ENCODE data around the gene KCNB1.

Gene KCNB1

DNA sequence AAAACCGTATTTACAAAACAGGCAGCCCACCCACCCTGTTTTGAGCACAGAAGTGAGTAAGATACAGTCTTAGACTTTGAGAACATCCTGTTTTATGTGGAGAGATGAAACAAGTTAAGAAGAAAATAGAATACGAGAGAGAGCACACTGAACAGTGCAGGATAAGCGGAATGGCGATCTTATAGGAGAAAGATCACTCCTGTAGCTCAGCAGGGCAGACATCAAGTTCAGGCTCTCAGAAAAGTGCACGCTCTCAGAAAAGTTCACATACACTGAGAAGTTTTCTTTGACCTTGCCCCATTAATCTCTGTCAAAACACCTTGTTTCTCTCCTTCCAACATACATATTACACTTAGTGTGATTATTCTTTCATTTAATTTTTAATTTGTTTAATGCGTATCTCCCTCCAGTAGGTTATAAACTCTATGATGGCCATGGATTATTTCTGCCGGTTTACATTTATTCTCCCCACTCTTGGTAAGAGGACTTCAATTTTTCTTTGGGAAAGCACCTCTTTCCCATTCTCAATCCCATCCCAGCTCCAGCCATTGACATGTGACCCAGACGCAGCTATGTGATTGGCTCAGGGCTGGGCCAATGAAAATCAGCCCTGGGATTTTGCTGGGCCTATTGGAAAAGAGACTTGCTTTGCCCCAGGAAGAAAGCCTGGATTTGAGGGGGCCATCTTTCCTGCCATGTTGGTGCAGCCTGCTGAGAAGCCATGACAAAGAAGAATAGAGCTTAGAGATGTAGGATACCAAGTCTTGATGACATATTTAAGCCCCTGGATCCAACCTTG lies 16.2 kb downstream of the KCNB1 start:
- no peak for DNase-seq

DNA sequence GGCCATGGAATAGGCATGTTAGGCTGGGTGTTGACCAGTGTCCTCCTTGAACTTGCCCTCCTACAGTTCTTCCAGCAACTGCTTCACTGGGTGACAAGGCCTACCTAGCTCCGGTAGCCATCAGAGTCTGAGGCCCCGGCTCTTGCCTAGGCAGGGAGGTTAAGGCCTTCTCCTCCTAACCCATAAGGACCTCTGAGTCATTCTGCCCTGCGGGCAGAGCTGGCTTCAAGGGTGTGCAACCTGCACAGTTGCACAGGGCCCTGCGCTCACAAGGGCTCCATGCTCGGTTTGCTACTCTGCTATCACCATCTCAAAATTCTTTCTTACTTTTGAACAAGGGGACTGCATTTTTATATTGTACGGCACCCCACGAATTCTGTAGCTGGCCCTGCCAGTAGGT lies 17.9 kb downstream of the KCNB1 start:
- no peak for DNase-seq

DNA sequence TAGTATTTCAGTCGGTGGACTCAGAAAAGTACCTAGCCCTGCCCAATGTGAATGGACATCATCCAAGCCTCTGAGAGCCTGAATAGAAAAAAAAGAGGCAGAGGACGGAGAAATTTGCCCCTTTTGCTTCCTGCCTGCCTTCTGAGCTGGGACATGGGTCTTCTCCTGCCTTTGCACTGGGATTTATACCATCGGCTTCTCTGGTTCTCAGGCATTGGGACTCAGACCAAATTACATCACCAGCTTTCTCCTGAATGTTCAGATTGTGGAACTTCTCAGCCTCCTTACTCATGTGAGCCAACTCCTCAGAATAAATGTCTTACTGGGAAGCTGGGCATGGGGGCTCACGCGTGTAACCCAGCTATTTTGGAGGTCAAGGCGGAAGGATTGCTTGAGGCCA lies 19.8 kb downstream of the KCNB1 start:
- no peak for DNase-seq

DNA sequence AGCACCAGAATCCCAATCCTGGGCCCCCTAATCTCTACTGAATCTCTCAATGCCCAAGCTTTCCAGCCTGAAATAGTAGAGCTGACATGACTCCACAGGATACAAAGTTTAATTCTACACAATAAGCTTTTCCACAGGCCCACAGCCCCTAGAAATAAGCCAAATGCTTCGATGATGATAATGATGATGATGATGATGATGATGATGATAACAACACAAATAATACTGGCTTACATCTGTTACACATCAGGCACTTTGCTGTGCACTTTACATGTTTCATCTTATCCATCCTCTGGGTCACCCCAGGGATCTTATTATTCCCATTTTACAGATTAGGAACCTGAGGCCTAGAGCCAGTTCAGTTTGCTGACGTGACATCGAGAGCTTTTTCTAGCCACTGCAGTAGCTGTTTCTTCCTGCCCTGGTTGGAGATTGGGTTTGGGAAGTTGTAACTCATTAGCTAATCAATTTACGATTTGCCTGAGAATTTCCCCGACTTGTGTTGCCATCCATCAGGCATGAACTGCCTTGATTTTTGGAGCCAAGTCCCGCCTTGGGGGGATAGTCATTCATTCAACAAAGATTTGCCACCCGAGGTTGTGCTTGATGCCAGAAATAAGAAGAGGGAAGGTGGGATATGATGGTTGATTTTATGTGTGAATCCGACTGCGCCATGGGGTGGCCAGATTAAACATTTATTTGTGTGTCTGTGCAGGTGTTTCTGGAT lies 20.4 kb downstream of the KCNB1 start:
- DNase-seq: no peak

DNA sequence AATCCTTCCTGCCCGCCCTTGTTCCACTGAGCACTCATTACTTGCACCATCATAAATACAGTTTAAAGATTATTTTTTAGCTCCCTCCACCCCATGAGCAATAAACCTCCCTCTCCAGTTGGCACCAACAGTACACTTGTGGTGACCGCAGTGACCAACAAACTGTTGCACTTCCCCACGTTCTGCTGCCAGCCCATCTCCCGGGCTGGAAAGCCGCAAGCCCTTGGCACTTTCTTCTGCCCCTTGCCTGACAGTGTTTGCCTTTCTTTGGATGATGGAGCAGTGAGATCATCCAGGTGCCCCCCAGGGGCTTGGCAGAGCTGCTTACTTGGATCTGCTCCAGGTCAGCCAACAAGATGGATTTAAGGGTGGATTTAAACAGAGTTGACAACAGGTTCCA lies 21.6 kb downstream of the KCNB1 start:
- DNase-seq: no peak

DNA sequence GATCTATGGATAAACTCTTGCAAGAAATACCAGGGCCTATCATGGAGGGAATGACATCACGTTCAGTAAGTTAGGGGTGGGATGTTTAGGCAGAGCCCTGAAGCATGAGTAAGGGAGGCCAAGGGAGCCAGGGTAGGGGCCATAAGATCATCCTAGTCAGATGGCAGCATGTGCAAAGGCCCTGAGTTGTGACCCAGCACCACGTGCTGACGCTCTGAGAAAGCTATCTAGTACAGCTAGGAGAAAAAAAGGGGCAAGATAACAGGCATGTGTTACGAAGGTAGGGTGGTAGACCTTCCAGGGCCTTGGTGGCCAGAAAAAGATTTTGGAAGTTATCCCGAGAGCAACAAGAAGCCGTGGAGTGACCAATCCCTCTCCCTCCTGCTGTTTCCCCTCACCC lies 22.3 kb downstream of the KCNB1 start:
- no peak for DNase-seq

- DNase-seq: no peak
These were observed 22.8 kb downstream of the KCNB1 start for GRCh38 chr20:49459684-49460083.

DNA sequence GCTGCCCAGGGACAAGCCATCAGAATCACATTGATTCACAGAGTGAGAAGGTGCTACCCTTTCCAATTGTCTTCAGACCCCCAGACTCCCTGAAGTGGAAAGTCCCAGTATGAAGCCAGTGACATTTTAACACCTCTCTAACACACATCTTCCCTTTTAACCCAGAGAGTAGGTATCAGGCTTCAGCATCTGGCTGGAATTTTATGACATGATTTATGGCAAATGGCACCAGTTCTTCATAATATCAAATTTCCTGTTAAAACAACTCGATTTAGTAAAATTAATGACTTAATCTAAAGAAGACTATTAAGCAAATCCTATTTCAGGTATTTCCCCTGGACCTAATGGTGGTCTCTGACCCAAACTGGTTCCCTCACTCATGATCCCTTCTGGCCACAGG lies 25.0 kb downstream of the KCNB1 start:
- DNase-seq: no peak

- DNase-seq: no peak
These were observed 25.8 kb downstream of the KCNB1 start for GRCh38 chr20:49456646-49457045.

DNA sequence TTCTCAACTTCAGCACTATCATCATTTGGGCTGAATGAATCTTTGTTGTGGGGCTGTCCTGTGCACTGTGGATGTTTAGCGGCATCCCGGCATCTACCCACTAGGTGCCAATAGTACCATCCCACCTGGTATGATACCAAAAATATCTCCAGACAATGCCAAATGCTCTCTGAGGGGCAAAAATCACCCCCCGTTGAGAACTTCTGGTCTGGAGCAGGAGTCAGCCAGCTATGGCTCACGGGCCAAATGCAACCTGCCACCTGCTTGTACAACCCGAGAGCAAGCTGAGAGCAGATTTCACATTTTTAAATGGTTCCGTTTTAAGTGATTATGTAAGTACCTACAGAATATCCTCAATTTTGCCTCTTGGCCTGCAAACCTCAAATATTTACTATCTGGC lies 26.8 kb downstream of the KCNB1 start:
- no peak for DNase-seq

DNA sequence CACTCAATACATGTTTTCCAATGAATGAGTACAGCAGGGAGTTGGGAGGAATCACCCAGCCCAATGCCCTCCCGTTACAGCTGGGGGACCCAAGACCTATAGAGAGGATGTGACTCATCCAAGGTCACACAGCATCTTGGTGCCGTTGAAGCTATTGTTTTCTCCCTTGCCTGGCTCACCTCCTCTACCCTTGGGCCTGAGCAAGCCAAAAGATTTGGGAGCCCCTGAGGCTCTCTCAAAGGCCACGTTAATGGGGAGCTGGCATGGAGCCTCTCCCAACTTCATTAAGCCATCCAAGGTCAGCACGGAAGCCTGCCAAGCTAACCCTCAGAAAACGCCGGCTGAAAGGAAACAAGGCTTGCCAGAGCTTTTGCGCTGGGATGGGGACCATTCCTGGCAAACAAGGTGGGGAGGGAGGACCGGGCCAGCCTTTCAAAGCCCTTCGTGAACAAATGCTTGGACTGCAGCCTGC lies 30.4 kb downstream of the KCNB1 start:
- DNase-seq: no peak

GRCh38 chr20:49450281-49450721 lies 32.2 kb downstream of the KCNB1 start:
- DNase-seq: no peak

DNA sequence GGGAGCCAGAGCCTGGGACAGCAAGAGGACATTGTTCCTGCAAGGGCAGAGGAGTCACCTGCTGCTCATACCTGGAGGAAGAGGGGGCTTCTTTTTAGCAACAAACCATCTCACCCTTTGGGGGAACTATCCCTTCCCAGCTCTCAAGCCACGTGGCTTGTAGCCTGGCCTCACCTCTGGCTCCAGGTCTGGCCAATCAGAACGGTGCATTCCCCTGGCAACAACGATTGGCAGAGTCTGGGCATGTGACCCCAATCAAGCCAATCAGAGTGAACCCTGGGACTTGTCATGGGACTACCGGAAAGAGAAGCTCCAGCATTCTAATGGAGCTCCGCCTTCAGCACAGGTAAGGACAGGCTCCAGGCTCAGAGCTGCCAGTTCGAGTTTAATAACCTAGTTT lies 33.6 kb downstream of the KCNB1 start:
- DNase-seq: no peak

DNA sequence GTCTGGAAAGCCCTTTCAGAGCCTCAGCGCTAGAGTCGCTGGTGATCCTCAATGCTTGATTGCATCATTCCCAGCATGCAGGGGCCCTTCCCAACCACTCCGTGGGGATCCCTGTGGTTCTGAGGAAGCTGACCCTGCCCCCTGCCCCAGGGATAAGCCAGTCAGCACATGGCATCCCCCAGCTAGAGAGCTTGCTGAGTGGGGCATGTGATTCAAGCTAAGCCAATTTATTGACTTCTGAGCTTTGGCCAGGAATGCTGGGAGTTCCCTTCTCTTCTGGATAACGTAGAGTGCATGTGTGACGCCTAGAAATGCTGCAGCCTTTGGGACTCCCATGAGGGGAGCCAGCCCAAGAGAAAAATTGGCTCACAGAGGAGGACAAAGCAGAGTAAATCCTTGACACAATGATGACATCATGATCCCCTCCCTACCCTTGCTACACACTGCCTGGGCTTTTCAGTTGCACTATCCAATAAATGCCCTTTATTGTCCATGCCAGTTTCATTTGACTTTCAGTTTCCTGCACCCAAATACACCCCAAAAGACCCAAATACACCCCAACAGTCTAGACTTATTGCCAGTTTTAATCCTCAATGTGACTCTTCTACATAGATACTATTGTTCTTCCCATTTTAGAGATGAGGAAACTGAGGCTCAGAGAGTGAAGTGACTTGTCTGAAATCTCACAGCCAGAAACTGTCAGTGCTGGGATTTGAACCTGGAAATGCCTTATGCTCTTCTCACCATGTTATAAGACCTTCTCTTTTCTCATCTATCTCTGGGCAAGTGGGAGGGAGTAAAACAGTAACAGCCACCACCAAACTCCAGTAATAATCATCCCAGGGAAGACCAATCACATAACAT lies 34.3 kb downstream of the KCNB1 start:
- DNase-seq: no peak

DNA sequence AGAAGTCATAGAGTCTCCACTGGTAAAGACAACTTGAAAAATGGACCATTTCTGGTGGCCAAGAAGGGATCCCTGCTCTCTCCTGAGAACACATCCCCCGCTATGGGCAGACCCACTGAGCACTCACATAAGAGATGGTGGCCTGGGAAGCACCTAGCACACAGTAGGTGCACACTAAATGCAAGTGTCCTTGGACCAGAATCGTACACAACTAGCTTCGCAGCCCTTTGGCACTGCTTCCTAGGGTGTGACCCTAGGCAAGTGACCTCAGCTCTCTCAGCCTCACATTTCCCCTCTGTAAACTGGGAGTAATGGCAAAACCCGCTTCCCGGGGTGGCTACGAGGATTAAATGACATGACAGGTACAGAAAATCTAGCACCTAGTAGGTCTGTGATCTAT lies 35.1 kb downstream of the KCNB1 start:
- no peak for DNase-seq

GRCh38 chr20:49446808-49447207 lies 35.7 kb downstream of the KCNB1 start:
- DNase-seq: no peak

DNA sequence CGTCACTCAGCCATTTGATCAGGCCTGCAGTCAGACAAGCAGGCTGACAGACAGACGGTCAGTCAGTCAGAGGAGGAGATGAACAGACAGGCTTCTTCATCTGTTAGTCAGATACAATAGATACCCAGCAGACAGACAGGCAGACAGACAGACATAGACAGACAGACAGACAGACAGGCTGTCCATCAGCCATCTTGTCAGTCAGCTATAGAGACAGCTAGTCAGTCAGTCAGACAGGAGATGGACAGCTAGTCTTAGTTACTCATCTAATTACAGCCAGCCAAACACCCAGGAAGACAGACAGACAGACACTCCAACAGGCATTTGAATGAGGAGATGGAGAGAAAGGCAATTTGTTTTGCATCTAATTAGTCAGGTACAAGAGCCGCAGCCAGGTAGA lies 36.4 kb downstream of the KCNB1 start:
- no peak for DNase-seq

- no peak for DNase-seq
These were observed 37.3 kb downstream of the KCNB1 start for GRCh38 chr20:49445176-49445575.

DNA sequence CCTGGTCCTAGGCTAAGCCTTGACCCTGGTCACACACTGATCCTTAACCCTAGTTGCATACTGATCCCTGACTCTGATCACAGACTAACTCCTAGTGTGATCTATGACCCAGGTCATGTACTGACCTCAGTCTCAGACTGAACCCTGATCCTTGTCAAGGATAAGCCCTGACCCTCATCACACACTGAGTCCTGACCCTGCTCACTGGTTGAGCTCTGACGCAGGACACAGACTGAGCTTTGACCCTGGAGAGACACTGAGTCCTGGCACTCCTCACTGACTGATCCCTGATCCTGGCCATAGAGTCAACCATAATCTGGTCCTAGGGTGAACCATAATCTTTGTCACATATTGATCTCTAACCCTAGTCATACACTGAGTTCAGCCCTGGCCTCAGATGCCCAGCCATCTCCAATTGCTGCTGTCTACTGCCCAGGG lies 37.9 kb downstream of the KCNB1 start:
- DNase-seq: no peak

DNA sequence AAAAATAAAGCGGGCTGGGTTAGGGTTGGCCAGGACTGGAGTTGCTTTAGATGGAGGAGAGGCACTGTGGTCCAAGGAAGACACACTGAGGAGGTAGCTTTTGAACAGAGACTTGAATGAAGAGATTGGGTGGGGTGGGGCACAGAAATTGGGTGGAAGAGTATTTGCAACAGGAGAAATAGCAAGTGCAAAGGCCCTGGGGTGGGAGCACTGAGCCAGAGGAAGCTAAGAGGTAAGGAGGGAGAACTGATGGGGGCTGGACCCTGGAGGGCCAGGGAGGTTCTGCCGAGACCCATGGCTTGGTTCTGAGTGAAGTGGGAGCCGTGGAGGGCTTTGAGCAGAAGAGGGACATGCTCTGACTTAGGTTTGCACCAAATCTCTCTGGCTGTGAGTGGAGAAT lies 45.4 kb downstream of the KCNB1 start:
- DNase-seq: no peak

- DNase-seq: no peak
These were observed 46.8 kb downstream of the KCNB1 start for GRCh38 chr20:49435639-49436038.

DNA sequence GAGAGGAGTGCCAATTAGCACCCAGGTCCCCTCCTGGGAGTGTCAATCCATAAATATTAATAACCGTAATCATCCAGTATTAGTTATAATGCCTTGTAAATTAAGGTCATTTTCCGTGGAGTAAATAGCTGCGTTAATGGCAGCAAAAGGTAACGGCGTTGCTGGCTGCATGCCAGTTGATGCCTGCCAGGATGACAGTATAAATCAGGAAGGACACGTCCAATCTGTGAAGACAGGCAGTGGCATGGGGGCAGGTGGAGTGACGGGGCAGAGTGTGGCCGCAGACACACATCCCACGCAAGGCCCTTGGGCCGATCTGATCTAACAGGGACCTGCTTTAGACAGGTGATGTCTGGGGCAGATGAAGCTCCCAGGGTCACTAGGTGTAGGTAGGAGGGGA lies 49.1 kb downstream of the KCNB1 start:
- no peak for DNase-seq

DNA sequence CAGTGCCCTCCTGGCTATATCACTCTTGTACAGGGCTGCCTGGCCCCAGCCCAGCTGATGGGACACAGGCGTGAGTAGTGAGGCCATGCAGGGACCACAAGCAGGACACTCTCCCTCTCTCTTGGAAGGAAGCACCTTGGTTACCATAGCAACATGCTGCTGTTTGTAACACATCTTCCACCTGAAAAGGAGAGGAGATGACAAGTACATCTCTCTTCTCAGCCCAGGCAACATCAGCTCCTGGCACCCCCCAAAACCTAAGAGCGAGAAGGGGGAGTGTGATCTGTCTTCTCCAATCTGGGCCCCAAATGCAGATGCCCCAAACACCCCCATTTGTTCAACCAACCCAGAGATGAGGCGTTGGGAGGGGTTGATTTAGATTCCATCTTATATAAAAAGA lies 49.9 kb downstream of the KCNB1 start:
- no peak for DNase-seq

Data from amniotic stem cell (primary cell).